HepG2 (cell line): ENCODE data around the gene RASAL3. TPM values are rescaled to one million over a fixed set of nuclear protein-coding genes. Genes with fewer than 3 reads are reported as not detected.

Experiments used
- ATAC-seq: fragments of 200-7000 bp; cut with Tn5 transposase; 3 replicates; pipeline ENCODE4 v1.9.1; 2020; ENCODE audit warnings: mild to moderate bottlenecking, moderate library complexity
- BruUV-seq: library from RNA; stranded (reverse); fragments of 400-500 nt; replicated peaks from 2 replicates; lab custom pipeline; 2021; lab: Mats Ljungman, UMichigan
- CTCF ChIA-PET: fragments of 300-600 bp; formaldehyde crosslinking; extraction: SDS; loops from one replicate; lab custom pipeline; 2021; ENCODE audit warnings: low total read pairs, inconsistent platforms, low intra/inter-chr PET ratio; lab: Yijun Ruan, JAX
- POLR2A ChIA-PET: fragments of 350-600 bp; sonication (Branson Sonifier 250); formaldehyde crosslinking; loops from one replicate; lab custom pipeline; 2020; ENCODE audit warnings: antibody characterized with exemption, inconsistent platforms; lab: Yijun Ruan, JAX
- DNase-seq: peaks from one replicate; pipeline ENCODE4 v3.0.0-alpha.2; 2015; ENCODE audit warnings: low spot score
- FAIRE-seq: peaks from 3 replicates; lab custom pipeline; 2011; peaks lifted over from hg19 to GRCh38; lab: Jason Lieb, UNC
- H2AFZ ChIP-seq: one replicate; pipeline ENCODE4 v1.6.1; 2011; ENCODE audit warnings: low read length, inconsistent platforms
- H3K27ac ChIP-seq: fragments of 300-600 bp; 3 replicates; pipeline ENCODE4 v1.8.0; 2011; ENCODE audit warnings: mixed run types, mild to moderate bottlenecking, mixed read lengths, low read length, inconsistent platforms; ENCODE audit not compliant: insufficient read depth; ENCODE audit errors: extremely low read length
- H3K27me3 ChIP-seq, 2 experiments: fragments of 200-600 bp in 1 of 2; 2 replicates in 1 of 2; 3 replicates in 1 of 2; pipeline versions ENCODE4 v1.6.0 to v1.8.0; 2011; ENCODE audit warnings: low read length in 2 of 2, mild to moderate bottlenecking in 2 of 2, moderate library complexity in 2 of 2, inconsistent platforms in 1 of 2; ENCODE audit not compliant: insufficient read depth in 2 of 2, control insufficient read depth in 1 of 2
- H3K36me3 ChIP-seq, 2 experiments: fragments of 200-600 bp in 1 of 2; replicated peaks in 1 of 2; 2 replicates in 1 of 2; 3 replicates in 1 of 2; pipeline versions ENCODE4 v1.5.1 to v1.8.0; 2011; ENCODE audit warnings: low read length in 2 of 2, inconsistent platforms in 1 of 2; ENCODE audit not compliant: insufficient read depth in 2 of 2, control insufficient read depth in 1 of 2
- H3K4me1 ChIP-seq: 2 replicates; pipeline ENCODE4 v1.5.1; 2012; ENCODE audit warnings: low read length, inconsistent platforms; ENCODE audit not compliant: insufficient read depth
- H3K4me2 ChIP-seq: 2 replicates; pipeline ENCODE4 v1.6.0; 2011; ENCODE audit warnings: low read depth, low read length, inconsistent platforms
- H3K4me3 ChIP-seq, 3 experiments: fragments of 200-600 bp in 1 of 3; sonication (generic), shearing (Covaris generic) in 1 of 3; replicated peaks in 1 of 3; 2 replicates each; pipeline ENCODE4 v1.5.1; 2011 to 2016; ENCODE audit warnings: low read length in 3 of 3, inconsistent platforms in 2 of 3, low read depth in 2 of 3, mild to moderate bottlenecking in 2 of 3, control low read depth in 1 of 3, mixed read lengths in 1 of 3; ENCODE audit not compliant: insufficient read depth in 1 of 3
- H3K79me2 ChIP-seq: one replicate; pipeline ENCODE4 v1.6.1; 2011; ENCODE audit warnings: low read length, inconsistent platforms; ENCODE audit not compliant: insufficient read depth
- H3K9ac ChIP-seq: 2 replicates; pipeline ENCODE4 v1.6.0; 2011; ENCODE audit warnings: mild to moderate bottlenecking, low read depth, low read length, inconsistent platforms; ENCODE audit not compliant: insufficient read depth
- H3K9me3 ChIP-seq: 2 replicates; pipeline ENCODE4 v1.5.1; 2012; ENCODE audit warnings: mild to moderate bottlenecking, low read length
- H4K20me1 ChIP-seq: 2 replicates; pipeline ENCODE4 v1.6.0; 2011; ENCODE audit warnings: inconsistent platforms, mild to moderate bottlenecking, low read length, moderate library complexity; ENCODE audit not compliant: insufficient read depth
- HES4 ChIP-seq: sonication (generic); formaldehyde crosslinking; IDR thresholded peaks from 2 replicates; pipeline ENCODE4 v1.9.0; 2021; ENCODE audit warnings: mild to moderate bottlenecking, missing genetic modification reagents, borderline replicate concordance
- NFIC ChIP-seq: IDR thresholded peaks from 2 replicates; pipeline ENCODE4 v1.6.1; 2012; ENCODE audit warnings: mild to moderate bottlenecking, low read length, inconsistent platforms
- PHB2 ChIP-seq: fragments of 450-650 bp; IDR thresholded peaks from 2 replicates; pipeline ENCODE4 v1.6.1; 2018; ENCODE audit not compliant: partially characterized antibody
- RELA ChIP-seq: sonication (generic); formaldehyde crosslinking; IDR thresholded peaks from 2 replicates; pipeline ENCODE4 v1.4.0; 2020; ENCODE audit warnings: missing genetic modification reagents
- RXRB ChIP-seq: IDR thresholded peaks from 2 replicates; pipeline ENCODE4 v1.6.1; 2016; ENCODE audit warnings: borderline replicate concordance, missing genetic modification reagents, missing compliant biosample characterization
- SMARCC2 ChIP-seq: fragments of 450-650 bp; IDR thresholded peaks from 2 replicates; pipeline ENCODE4 v1.6.1; 2017; ENCODE audit warnings: antibody characterized with exemption, mild to moderate bottlenecking
- SMARCE1 ChIP-seq: fragments of 450-650 bp; IDR thresholded peaks from 2 replicates; pipeline ENCODE4 v1.6.1; 2017; ENCODE audit warnings: borderline replicate concordance
- SNAI1 ChIP-seq: sonication (generic); formaldehyde crosslinking; IDR thresholded peaks from 2 replicates; pipeline ENCODE4 v1.5.0; 2020; ENCODE audit warnings: mild to moderate bottlenecking, missing genetic modification reagents, borderline replicate concordance
- TOE1 ChIP-seq: sonication (generic); formaldehyde crosslinking; IDR thresholded peaks from 2 replicates; pipeline ENCODE4 v1.4.0; 2020; ENCODE audit warnings: mild to moderate bottlenecking, missing genetic modification reagents
- TOPORS ChIP-seq: sonication (generic); formaldehyde crosslinking; IDR thresholded peaks from 2 replicates; pipeline ENCODE4 v1.8.0; 2023; ENCODE audit warnings: mild to moderate bottlenecking, missing genetic modification reagents
- ZNF101 ChIP-seq: sonication (generic); formaldehyde crosslinking; IDR thresholded peaks from 2 replicates; pipeline ENCODE4 v1.4.0; 2020; ENCODE audit warnings: mild to moderate bottlenecking, low read depth, missing genetic modification reagents, borderline replicate concordance
- ZNF329 ChIP-seq: sonication (generic); formaldehyde crosslinking; IDR thresholded peaks from 2 replicates; pipeline ENCODE4 v1.9.0; 2021; ENCODE audit warnings: low read depth, mild to moderate bottlenecking, missing genetic modification reagents
- ZNF333 ChIP-seq: sonication (generic); formaldehyde crosslinking; IDR thresholded peaks from 2 replicates; pipeline ENCODE4 v1.4.0; 2020; ENCODE audit warnings: mild to moderate bottlenecking, missing genetic modification reagents, borderline replicate concordance
- WGBS: methylation state at CpG from one replicate; pipeline ENCODE4 v1.1.6; 2017; ENCODE audit warnings: low lambda C conversion rate; 5-methylcytosine and 5-hydroxymethylcytosine counted together
- in situ Hi-C: cut with HindIII; loops from 2 replicates; pipeline ENCODE4 v1.10.0; 2017; ENCODE audit warnings: low pct_unique_long_range_greater_than_20kb; ENCODE audit not compliant: extremely low pct_ligation_motif_present
- intact Hi-C: fragments of 100-400 bp; cut with micrococcal nuclease; formaldehyde crosslinking; loops from one replicate; pipeline ENCODE4 v1.10.0; 2022; ENCODE audit not compliant: unreplicated experiment
- polyA plus RNA-seq, 8 experiments: library from polyadenylated mRNA; depleted of rRNA in 3 of 8; stranded (reverse) in 7 of 8; unstranded in 1 of 8; fragments of >200 nt; fragmentation: Illumina TruSeq in 4 of 8; extraction: Trizol in 4 of 8; gene quantifications; 2 replicates each; pipeline versions ENCODE4 v1.2.1 to v1.2.3, GENCODE V29; 2011 to 2016; ENCODE audit warnings: low read depth in 4 of 8, missing spikeins in 1 of 8, mixed read lengths in 1 of 8; ENCODE audit not compliant: insufficient read depth in 1 of 8
- total RNA-seq, 5 experiments: library from RNA; depleted of rRNA; stranded (reverse); fragments of >200 nt; fragmentation: Illumina TruSeq; extraction: Trizol; gene quantifications; 2 replicates each; pipeline ENCODE4 v1.2.3, GENCODE V29; 2016; ENCODE audit warnings: low read depth in 1 of 5
- TF ChIP-seq, protein P1 (sequence below): sonication (generic); formaldehyde crosslinking; IDR thresholded peaks from 2 replicates; pipeline ENCODE4 v1.5.0; 2020; ENCODE audit warnings: mild to moderate bottlenecking, missing genetic modification reagents, borderline replicate concordance
- TF ChIP-seq, protein P2 (sequence below): sonication (generic); formaldehyde crosslinking; IDR thresholded peaks from 2 replicates; pipeline ENCODE4 v1.4.0; 2020; ENCODE audit warnings: missing genetic modification reagents

The RASAL3 gene
- total and polyA plus RNA-seq, 2 of the 13 experiments (the other 11 are each of a cell fraction or from before 2014, with no cell fraction given): not detected

DNA sequence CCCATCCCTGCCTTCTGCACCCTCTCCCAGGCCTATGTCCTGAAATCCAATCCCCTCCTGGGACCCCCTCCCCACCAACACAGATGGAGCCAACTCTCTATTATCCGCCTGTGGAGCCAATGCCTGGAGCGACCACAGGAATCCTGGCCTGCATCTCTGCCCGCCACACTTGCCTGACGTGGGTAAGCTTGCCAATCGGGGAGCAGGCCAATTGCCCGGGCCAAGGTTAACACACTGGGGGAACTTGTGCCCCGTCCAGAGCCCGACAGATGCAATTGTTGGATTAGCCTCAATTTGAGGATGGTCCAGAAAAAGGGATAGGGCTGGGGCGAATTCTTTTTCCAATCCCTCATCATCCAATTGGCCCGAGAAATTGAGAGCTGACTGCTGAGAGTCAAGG is 20.5 kb downstream of the RASAL3 start (continued):
- no peak for TF ChIP-seq RXRB (CRISPR knock-in tag)
- no peak for TF ChIP-seq HES4 (CRISPR knock-in tag)
- TF ChIP-seq, protein P1, sequence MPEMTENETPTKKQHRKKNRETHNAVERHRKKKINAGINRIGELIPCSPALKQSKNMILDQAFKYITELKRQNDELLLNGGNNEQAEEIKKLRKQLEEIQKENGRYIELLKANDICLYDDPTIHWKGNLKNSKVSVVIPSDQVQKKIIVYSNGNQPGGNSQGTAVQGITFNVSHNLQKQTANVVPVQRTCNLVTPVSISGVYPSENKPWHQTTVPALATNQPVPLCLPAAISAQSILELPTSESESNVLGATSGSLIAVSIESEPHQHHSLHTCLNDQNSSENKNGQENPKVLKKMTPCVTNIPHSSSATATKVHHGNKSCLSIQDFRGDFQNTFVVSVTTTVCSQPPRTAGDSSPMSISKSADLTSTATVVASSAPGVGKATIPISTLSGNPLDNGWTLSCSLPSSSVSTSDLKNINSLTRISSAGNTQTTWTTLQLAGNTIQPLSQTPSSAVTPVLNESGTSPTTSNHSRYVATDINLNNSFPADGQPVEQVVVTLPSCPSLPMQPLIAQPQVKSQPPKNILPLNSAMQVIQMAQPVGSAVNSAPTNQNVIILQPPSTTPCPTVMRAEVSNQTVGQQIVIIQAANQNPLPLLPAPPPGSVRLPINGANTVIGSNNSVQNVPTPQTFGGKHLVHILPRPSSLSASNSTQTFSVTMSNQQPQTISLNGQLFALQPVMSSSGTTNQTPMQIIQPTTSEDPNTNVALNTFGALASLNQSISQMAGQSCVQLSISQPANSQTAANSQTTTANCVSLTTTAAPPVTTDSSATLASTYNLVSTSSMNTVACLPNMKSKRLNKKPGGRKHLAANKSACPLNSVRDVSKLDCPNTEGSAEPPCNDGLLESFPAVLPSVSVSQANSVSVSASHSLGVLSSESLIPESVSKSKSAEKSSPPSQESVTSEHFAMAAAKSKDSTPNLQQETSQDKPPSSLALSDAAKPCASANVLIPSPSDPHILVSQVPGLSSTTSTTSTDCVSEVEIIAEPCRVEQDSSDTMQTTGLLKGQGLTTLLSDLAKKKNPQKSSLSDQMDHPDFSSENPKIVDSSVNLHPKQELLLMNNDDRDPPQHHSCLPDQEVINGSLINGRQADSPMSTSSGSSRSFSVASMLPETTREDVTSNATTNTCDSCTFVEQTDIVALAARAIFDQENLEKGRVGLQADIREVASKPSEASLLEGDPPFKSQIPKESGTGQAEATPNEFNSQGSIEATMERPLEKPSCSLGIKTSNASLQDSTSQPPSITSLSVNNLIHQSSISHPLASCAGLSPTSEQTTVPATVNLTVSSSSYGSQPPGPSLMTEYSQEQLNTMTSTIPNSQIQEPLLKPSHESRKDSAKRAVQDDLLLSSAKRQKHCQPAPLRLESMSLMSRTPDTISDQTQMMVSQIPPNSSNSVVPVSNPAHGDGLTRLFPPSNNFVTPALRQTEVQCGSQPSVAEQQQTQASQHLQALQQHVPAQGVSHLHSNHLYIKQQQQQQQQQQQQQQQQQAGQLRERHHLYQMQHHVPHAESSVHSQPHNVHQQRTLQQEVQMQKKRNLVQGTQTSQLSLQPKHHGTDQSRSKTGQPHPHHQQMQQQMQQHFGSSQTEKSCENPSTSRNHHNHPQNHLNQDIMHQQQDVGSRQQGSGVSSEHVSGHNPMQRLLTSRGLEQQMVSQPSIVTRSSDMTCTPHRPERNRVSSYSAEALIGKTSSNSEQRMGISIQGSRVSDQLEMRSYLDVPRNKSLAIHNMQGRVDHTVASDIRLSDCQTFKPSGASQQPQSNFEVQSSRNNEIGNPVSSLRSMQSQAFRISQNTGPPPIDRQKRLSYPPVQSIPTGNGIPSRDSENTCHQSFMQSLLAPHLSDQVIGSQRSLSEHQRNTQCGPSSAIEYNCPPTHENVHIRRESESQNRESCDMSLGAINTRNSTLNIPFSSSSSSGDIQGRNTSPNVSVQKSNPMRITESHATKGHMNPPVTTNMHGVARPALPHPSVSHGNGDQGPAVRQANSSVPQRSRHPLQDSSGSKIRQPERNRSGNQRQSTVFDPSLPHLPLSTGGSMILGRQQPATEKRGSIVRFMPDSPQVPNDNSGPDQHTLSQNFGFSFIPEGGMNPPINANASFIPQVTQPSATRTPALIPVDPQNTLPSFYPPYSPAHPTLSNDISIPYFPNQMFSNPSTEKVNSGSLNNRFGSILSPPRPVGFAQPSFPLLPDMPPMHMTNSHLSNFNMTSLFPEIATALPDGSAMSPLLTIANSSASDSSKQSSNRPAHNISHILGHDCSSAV (CRISPR knock-in tag): no peak
- TF ChIP-seq RELA (CRISPR knock-in tag): no peak
- TF ChIP-seq, all 625 proteins: peak for 0

DNA sequence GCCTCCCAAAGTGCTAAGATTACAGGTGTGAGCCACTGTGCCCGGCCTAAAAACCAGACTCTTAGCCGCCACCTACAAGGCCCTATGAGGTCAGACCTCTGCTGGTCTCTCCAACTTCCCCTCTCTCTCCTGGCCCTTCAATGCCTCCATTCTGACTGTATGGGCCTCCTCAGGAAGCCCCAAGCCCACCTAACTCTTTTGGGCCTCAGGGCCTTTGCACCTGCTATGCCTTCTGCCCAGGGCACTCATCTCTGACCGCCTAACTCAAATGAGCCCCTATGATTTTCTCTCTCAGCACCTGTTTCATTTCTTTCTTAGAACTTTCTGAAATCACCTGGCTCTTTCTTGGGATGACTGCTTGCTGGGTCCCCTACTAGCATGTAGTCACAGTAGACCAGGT is 21.0 kb downstream of the RASAL3 start:
- intact Hi-C loops (no loop called here), in situ Hi-C loops (no loop called here)
- Histone ChIP-seq H3K27me3 (no peaks in the 10 kb centered on the region), H3K27ac (no peak overlapping the region), H3K79me2 (no peaks in the 10 kb centered on the region), H3K4me3 (no peak overlapping the region), H3K4me2 (no peak overlapping the region), H2AFZ (no peak overlapping the region), H3K9ac (no peak overlapping the region), H4K20me1 (no peaks in the 10 kb centered on the region), H3K36me3 (no peaks in the 10 kb centered on the region), H3K4me1 (peaks cover 14% of the 10 kb centered on the region), H3K9me3 (no peaks in the 10 kb centered on the region)
- no peak for DNase-seq
- 75% methylated on average over 2 of the region's 3 CpGs for WGBS
- CTCF ChIA-PET: no interaction called here
- POLR2A ChIA-PET: no interaction called here
- no TSS peak for BruUV-seq
- ATAC-seq: no peak
- no peak for FAIRE-seq
- TF ChIP-seq, protein P2, sequence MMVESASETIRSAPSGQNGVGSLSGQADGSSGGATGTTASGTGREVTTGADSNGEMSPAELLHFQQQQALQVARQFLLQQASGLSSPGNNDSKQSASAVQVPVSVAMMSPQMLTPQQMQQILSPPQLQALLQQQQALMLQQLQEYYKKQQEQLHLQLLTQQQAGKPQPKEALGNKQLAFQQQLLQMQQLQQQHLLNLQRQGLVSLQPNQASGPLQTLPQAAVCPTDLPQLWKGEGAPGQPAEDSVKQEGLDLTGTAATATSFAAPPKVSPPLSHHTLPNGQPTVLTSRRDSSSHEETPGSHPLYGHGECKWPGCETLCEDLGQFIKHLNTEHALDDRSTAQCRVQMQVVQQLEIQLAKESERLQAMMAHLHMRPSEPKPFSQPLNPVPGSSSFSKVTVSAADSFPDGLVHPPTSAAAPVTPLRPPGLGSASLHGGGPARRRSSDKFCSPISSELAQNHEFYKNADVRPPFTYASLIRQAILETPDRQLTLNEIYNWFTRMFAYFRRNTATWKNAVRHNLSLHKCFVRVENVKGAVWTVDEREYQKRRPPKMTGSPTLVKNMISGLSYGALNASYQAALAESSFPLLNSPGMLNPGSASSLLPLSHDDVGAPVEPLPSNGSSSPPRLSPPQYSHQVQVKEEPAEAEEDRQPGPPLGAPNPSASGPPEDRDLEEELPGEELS (CRISPR knock-in tag): no peak
- TF ChIP-seq SMARCE1 (no peak), TOE1 (CRISPR knock-in tag) (no peak), SMARCC2 (no peak), NFIC (no peak), ZNF101 (CRISPR knock-in tag) (no peak), TOPORS (no peak), PHB2 (no peak), SNAI1 (CRISPR knock-in tag) (no peak), ZNF333 (CRISPR knock-in tag) (no peak), ZNF329 (CRISPR knock-in tag) (no peak)
